Loucy (cell line): Measurements from ENCODE around the gene LRCH3.

Source experiments
- H2AFZ ChIP-seq: fragments of 200-600 bp; sonication (generic); 2 replicates; pipeline ENCODE4 v1.6.0; 2016; ENCODE audit warnings: antibody characterized with exemption, mild to moderate bottlenecking, low read length, moderate library complexity
- H3F3A ChIP-seq: fragments of 200-600 bp; 2 replicates; pipeline ENCODE4 v1.6.0; 2016; ENCODE audit warnings: antibody characterized with exemption, low read depth, mild to moderate bottlenecking
- H3K27me3 ChIP-seq: fragments of 200-600 bp; sonication (generic); 2 replicates; pipeline ENCODE4 v1.6.1; 2014; ENCODE audit warnings: low read length, mild to moderate bottlenecking; ENCODE audit not compliant: insufficient read depth, poor library complexity, severe bottlenecking
- H3K36me3 ChIP-seq: fragments of 200-600 bp; sonication (generic); 2 replicates; pipeline ENCODE4 v1.6.1; 2016; ENCODE audit warnings: low read length; ENCODE audit not compliant: insufficient read depth
- H3K4me1 ChIP-seq: fragments of 200-600 bp; sonication (generic); 2 replicates; pipeline ENCODE4 v1.5.1; 2014; ENCODE audit warnings: low read length, mild to moderate bottlenecking; ENCODE audit not compliant: insufficient read depth, poor library complexity, severe bottlenecking
- H3K4me2 ChIP-seq: fragments of 200-600 bp; sonication (generic); 2 replicates; pipeline ENCODE4 v1.6.0; 2014; ENCODE audit warnings: antibody characterized with exemption, low read length, low read depth, mild to moderate bottlenecking; ENCODE audit not compliant: poor library complexity, severe bottlenecking
- H3K4me3 ChIP-seq: fragments of 200-600 bp; sonication (generic); 2 replicates; pipeline ENCODE4 v1.5.1; 2014; ENCODE audit warnings: low read length, mild to moderate bottlenecking, mixed read lengths; ENCODE audit not compliant: poor library complexity, severe bottlenecking
- H3K79me2 ChIP-seq: fragments of 200-600 bp; sonication (generic); 2 replicates; pipeline ENCODE4 v1.6.1; 2014; ENCODE audit warnings: low read length; ENCODE audit not compliant: insufficient read depth
- H3K9ac ChIP-seq: fragments of 200-600 bp; sonication (generic); 2 replicates; pipeline ENCODE4 v1.6.0; 2014; ENCODE audit warnings: mild to moderate bottlenecking, low read depth, low read length, moderate library complexity; ENCODE audit not compliant: poor library complexity, severe bottlenecking
- H3K9me2 ChIP-seq: fragments of 200-600 bp; sonication (generic); replicated peaks from 2 replicates; pipeline ENCODE4 v1.6.1; 2016; ENCODE audit warnings: low read depth, low read length, mixed read lengths
- H3K9me3 ChIP-seq: fragments of 200-600 bp; sonication (generic); 2 replicates; pipeline ENCODE4 v1.6.1; 2014; ENCODE audit warnings: mild to moderate bottlenecking, antibody characterized with exemption, low read length, low read depth; ENCODE audit not compliant: insufficient read depth
- H4K20me1 ChIP-seq: fragments of 200-600 bp; sonication (generic); 2 replicates; pipeline ENCODE4 v1.6.0; 2014; ENCODE audit warnings: antibody characterized with exemption, low read length, mild to moderate bottlenecking; ENCODE audit not compliant: insufficient read depth, poor library complexity, severe bottlenecking
- CTCF ChIP-seq: fragments of 200-600 bp; sonication (generic); conservative IDR thresholded peaks from 2 replicates; pipeline ENCODE4 v1.5.1; 2014; ENCODE audit warnings: mild to moderate bottlenecking, antibody characterized with exemption, low read length
- EZH2phosphoT487 ChIP-seq: fragments of 200-600 bp; IDR thresholded peaks from 2 replicates; pipeline ENCODE4 v1.6.1; 2018; ENCODE audit warnings: antibody characterized with exemption, mild to moderate bottlenecking, moderate library complexity, borderline replicate concordance

Gene LRCH3

GRCh38 chr3:197746801-197747237 is 44.2 kb upstream of the LRCH3 start:
- Histone ChIP-seq H3K79me2 (peaks cover 13% of the 10 kb centered on the region), H3K27me3 (no peaks in the 10 kb centered on the region), H3K9me3 (no peaks in the 10 kb centered on the region), H3F3A (no peaks in the 10 kb centered on the region; the same call in 1 of the 2 replicates), H3K36me3 (no peaks in the 10 kb centered on the region), H3K4me1 (peaks cover 6% of the 10 kb centered on the region), H3K4me2 (no peak overlapping the region), H2AFZ (no peak overlapping the region), H3K9ac (no peak overlapping the region), H4K20me1 (peaks cover 13% of the 10 kb centered on the region), H3K9me2 (no peaks in the 10 kb centered on the region), H3K4me3 (no peak overlapping the region)
- no peak for TF ChIP-seq EZH2phosphoT487
- TF ChIP-seq CTCF, result no peak

- Histone ChIP-seq H3F3A (no peaks in the 10 kb centered on the region; the same call in 1 of the 2 replicates), H3K27me3 (no peaks in the 10 kb centered on the region), H2AFZ (peak overlapping the region; percentile 90), H4K20me1 (peaks cover 27% of the 10 kb centered on the region), H3K9me3 (no peaks in the 10 kb centered on the region), H3K36me3 (no peaks in the 10 kb centered on the region), H3K4me2 (peak overlapping the region; percentile 87), H3K9ac (peak overlapping the region; percentile 13), H3K79me2 (peaks cover 31% of the 10 kb centered on the region), H3K9me2 (no peaks in the 10 kb centered on the region), H3K4me3 (peak overlapping the region; percentile 80), H3K4me1 (peaks cover 21% of the 10 kb centered on the region)
- TF ChIP-seq EZH2phosphoT487 (no peak), CTCF (no peak)
Observed at GRCh38 chr3:197748597-197749314, 42.3 kb upstream of the LRCH3 start.

GRCh38 chr3:197749315-197749600 is 41.8 kb upstream of the LRCH3 start:
- H3K9me2 ChIP-seq, result no peaks in the 10 kb centered on the region
- H3K4me3 ChIP-seq, result peak overlapping the region; percentile 80
- no peaks in the 10 kb centered on the region for H3K27me3 ChIP-seq
- peaks cover 25% of the 10 kb centered on the region for H3K4me1 ChIP-seq
- H2AFZ ChIP-seq, result peak overlapping the region; percentile 90
- H3K36me3 ChIP-seq, result no peaks in the 10 kb centered on the region
- no peaks in the 10 kb centered on the region; the same call in 1 of the 2 replicates for H3F3A ChIP-seq
- H3K9ac ChIP-seq, result peak overlapping the region; percentile 13
- TF ChIP-seq CTCF (no peak), EZH2phosphoT487 (no peak)
- peaks cover 31% of the 10 kb centered on the region for H4K20me1 ChIP-seq
- H3K9me3 ChIP-seq, result no peaks in the 10 kb centered on the region
- H3K79me2 ChIP-seq, result peaks cover 36% of the 10 kb centered on the region
- peak overlapping the region; percentile 87 for H3K4me2 ChIP-seq
